ENCODE results near the gene B3GALT4.

The B3GALT4 gene

GRCh38 chr6:33235221-33235634 lies 41.7 kb upstream of the B3GALT4 start:
- Histone ChIP-seq H3K27ac (ENCODE audit: extremely low read depth, low read depth, low read length) (peak overlapping the region; percentile 9; the same call in 1 of the 2 replicates), H3K4me3 (ENCODE audit: low read depth, low read length) (no peak overlapping the region), H3K36me3 (ENCODE audit: control insufficient read depth in 2 of 2, insufficient read depth in 1 of 2, low read length in 2 of 2) (no peaks in the 10 kb centered on the region), H3K4me1 (ENCODE audit: control insufficient read depth, insufficient read depth, low read length) (peaks cover 6% of the 10 kb centered on the region), H3K9me3 (ENCODE audit: control insufficient read depth, insufficient read depth, low read depth, low read length) (no peaks in the 10 kb centered on the region)
- ChIA-PET POLR2A (interaction anchor here (0.9 kb wide), 1 partner anchor 9 kb away, joined by 3 read pairs; no protein-coding TSS in a partner anchor), CTCF (interaction anchor here (0.6 to 2.8 kb wide), 5 partner anchors 13 to 453 kb away, joined by 3 to 12 read pairs (median 5); no protein-coding TSS in a partner anchor)
- TF ChIP-seq, protein P1, sequence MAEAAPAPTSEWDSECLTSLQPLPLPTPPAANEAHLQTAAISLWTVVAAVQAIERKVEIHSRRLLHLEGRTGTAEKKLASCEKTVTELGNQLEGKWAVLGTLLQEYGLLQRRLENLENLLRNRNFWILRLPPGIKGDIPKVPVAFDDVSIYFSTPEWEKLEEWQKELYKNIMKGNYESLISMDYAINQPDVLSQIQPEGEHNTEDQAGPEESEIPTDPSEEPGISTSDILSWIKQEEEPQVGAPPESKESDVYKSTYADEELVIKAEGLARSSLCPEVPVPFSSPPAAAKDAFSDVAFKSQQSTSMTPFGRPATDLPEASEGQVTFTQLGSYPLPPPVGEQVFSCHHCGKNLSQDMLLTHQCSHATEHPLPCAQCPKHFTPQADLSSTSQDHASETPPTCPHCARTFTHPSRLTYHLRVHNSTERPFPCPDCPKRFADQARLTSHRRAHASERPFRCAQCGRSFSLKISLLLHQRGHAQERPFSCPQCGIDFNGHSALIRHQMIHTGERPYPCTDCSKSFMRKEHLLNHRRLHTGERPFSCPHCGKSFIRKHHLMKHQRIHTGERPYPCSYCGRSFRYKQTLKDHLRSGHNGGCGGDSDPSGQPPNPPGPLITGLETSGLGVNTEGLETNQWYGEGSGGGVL (tag by site-specific recombination; IDR thresholded peaks at IDR 0.05) = peak; percentile 95
- TF ChIP-seq ZNF621 (tag by site-specific recombination; IDR thresholded peaks at IDR 0.05) (no peak), ZNF514 (tag by site-specific recombination; IDR thresholded peaks at IDR 0.05) (no peak), ZNF157 (tag by site-specific recombination; IDR thresholded peaks at IDR 0.05) (no peak), ZNF423 (tag by site-specific recombination; IDR thresholded peaks at IDR 0.05) (peak; percentile 21; the same call in 1 of the 2 replicates), ZNF341 (tag by site-specific recombination; IDR thresholded peaks at IDR 0.05; ENCODE audit: low read depth) (0 out of 2 replicates have a peak, but pooled peaks have one; percentile 8), ZNF791 (tag by site-specific recombination; IDR thresholded peaks at IDR 0.05) (no peak), ZNF837 (tag by site-specific recombination; IDR thresholded peaks at IDR 0.05) (no peak), ZNF366 (tag by site-specific recombination; conservative IDR thresholded peaks at IDR 0.05) (no peak), ZNF704 (tag by site-specific recombination; IDR thresholded peaks at IDR 0.05) (no peak), IKZF3 (tag by site-specific recombination; IDR thresholded peaks at IDR 0.05) (no peak), PRDM1 (tag by site-specific recombination; IDR thresholded peaks at IDR 0.05) (peak; percentile 80), SP2 (tag by site-specific recombination; IDR thresholded peaks at IDR 0.05) (no peak), ZBTB49 (tag by site-specific recombination; IDR thresholded peaks at IDR 0.05; ENCODE audit: low read depth) (no peak), ZNF175 (tag by site-specific recombination; IDR thresholded peaks at IDR 0.05) (no peak), ZIC2 (tag by site-specific recombination; IDR thresholded peaks at IDR 0.05) (no peak), GLIS2 (tag by site-specific recombination; IDR thresholded peaks at IDR 0.05) (no peak), KLF17 (tag by site-specific recombination; IDR thresholded peaks at IDR 0.05) (no peak), OSR2 (tag by site-specific recombination; IDR thresholded peaks at IDR 0.05) (peak; percentile 80)
- TF ChIP-seq, protein P2, sequence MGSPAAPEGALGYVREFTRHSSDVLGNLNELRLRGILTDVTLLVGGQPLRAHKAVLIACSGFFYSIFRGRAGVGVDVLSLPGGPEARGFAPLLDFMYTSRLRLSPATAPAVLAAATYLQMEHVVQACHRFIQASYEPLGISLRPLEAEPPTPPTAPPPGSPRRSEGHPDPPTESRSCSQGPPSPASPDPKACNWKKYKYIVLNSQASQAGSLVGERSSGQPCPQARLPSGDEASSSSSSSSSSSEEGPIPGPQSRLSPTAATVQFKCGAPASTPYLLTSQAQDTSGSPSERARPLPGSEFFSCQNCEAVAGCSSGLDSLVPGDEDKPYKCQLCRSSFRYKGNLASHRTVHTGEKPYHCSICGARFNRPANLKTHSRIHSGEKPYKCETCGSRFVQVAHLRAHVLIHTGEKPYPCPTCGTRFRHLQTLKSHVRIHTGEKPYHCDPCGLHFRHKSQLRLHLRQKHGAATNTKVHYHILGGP (tag by site-specific recombination; IDR thresholded peaks at IDR 0.05) = no peak
- TF ChIP-seq, protein P3, sequence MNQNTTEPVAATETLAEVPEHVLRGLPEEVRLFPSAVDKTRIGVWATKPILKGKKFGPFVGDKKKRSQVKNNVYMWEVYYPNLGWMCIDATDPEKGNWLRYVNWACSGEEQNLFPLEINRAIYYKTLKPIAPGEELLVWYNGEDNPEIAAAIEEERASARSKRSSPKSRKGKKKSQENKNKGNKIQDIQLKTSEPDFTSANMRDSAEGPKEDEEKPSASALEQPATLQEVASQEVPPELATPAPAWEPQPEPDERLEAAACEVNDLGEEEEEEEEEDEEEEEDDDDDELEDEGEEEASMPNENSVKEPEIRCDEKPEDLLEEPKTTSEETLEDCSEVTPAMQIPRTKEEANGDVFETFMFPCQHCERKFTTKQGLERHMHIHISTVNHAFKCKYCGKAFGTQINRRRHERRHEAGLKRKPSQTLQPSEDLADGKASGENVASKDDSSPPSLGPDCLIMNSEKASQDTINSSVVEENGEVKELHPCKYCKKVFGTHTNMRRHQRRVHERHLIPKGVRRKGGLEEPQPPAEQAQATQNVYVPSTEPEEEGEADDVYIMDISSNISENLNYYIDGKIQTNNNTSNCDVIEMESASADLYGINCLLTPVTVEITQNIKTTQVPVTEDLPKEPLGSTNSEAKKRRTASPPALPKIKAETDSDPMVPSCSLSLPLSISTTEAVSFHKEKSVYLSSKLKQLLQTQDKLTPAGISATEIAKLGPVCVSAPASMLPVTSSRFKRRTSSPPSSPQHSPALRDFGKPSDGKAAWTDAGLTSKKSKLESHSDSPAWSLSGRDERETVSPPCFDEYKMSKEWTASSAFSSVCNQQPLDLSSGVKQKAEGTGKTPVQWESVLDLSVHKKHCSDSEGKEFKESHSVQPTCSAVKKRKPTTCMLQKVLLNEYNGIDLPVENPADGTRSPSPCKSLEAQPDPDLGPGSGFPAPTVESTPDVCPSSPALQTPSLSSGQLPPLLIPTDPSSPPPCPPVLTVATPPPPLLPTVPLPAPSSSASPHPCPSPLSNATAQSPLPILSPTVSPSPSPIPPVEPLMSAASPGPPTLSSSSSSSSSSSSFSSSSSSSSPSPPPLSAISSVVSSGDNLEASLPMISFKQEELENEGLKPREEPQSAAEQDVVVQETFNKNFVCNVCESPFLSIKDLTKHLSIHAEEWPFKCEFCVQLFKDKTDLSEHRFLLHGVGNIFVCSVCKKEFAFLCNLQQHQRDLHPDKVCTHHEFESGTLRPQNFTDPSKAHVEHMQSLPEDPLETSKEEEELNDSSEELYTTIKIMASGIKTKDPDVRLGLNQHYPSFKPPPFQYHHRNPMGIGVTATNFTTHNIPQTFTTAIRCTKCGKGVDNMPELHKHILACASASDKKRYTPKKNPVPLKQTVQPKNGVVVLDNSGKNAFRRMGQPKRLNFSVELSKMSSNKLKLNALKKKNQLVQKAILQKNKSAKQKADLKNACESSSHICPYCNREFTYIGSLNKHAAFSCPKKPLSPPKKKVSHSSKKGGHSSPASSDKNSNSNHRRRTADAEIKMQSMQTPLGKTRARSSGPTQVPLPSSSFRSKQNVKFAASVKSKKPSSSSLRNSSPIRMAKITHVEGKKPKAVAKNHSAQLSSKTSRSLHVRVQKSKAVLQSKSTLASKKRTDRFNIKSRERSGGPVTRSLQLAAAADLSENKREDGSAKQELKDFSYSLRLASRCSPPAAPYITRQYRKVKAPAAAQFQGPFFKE (tag by site-specific recombination; IDR thresholded peaks at IDR 0.05; ENCODE audit: borderline replicate concordance) = no peak
